Liver (tissue), 9 donors: ENCODE results near the gene UBASH3A. TPM values are rescaled to one million over a fixed set of nuclear protein-coding genes. Genes with fewer than 3 reads are reported as not detected.

Experiments
- DNase-seq: peaks from one replicate; pipeline ENCODE4 v3.0.0-alpha.2; 2017; ENCODE audit warnings: low spot score
- H3K27ac ChIP-seq, 2 donors: one replicate each; pipeline ENCODE4 v1.7.0; 2013; ENCODE audit warnings: inconsistent platforms in 2 of 2, low read length in 2 of 2, control low read depth in 1 of 2, low read depth in 1 of 2, mild to moderate bottlenecking in 1 of 2
- H3K27me3 ChIP-seq, 4 donors: one replicate each; pipeline versions ENCODE4 v1.6.1 to v1.7.0; 2013; ENCODE audit warnings: low read length in 3 of 4, inconsistent platforms in 1 of 4, mild to moderate bottlenecking in 1 of 4, moderate library complexity in 1 of 4; ENCODE audit not compliant: control insufficient read depth in 4 of 4, insufficient read depth in 4 of 4
- H3K36me3 ChIP-seq, 4 donors: one replicate each; pipeline versions ENCODE4 v1.6.1 to v1.7.0; 2013; ENCODE audit warnings: low read length in 3 of 4, mild to moderate bottlenecking in 3 of 4, low read depth in 1 of 4, moderate library complexity in 1 of 4; ENCODE audit not compliant: control insufficient read depth in 4 of 4, insufficient read depth in 3 of 4
- H3K4me1 ChIP-seq, 4 donors: one replicate each; pipeline versions ENCODE4 v1.6.1 to v1.7.0; 2013; ENCODE audit warnings: low read length in 3 of 4, mild to moderate bottlenecking in 3 of 4, moderate library complexity in 1 of 4; ENCODE audit not compliant: control insufficient read depth in 4 of 4, insufficient read depth in 4 of 4
- H3K4me3 ChIP-seq, 3 donors: one replicate each; pipeline versions ENCODE4 v1.6.1 to v1.7.0; 2013; ENCODE audit warnings: low read length in 3 of 3, control low read depth in 1 of 3, low read depth in 1 of 3, mild to moderate bottlenecking in 1 of 3
- H3K9ac ChIP-seq, 2 donors: one replicate each; pipeline ENCODE4 v1.7.0; 2013; ENCODE audit warnings: low read length in 2 of 2, mild to moderate bottlenecking in 2 of 2, moderate library complexity in 2 of 2, control low read depth in 1 of 2, low read depth in 1 of 2
- H3K9me3 ChIP-seq, 4 donors: one replicate each; pipeline versions ENCODE4 v1.6.1 to v1.7.0; 2013; ENCODE audit warnings: low read length in 3 of 4; ENCODE audit not compliant: control insufficient read depth in 4 of 4
- ATF3 ChIP-seq: IDR thresholded peaks from 2 replicates; pipeline ENCODE4 v1.6.1; 2016; ENCODE audit warnings: antibody characterized with exemption
- CTCF ChIP-seq: fragments of 150-350 bp; IDR thresholded peaks from 2 replicates; pipeline ENCODE4 v1.5.1; 2017; ENCODE audit warnings: improper control_type of control experiment, low read depth, low read length; ENCODE audit not compliant: missing input control
- FOXA1 ChIP-seq: IDR thresholded peaks from 2 replicates; pipeline ENCODE4 v1.6.1; 2016; ENCODE audit warnings: antibody characterized with exemption
- GABPA ChIP-seq, 2 donors: IDR thresholded peaks in 1 of 2; conservative IDR thresholded peaks in 1 of 2; 2 replicates each; pipeline ENCODE4 v1.6.1; 2016; ENCODE audit warnings: antibody characterized with exemption in 2 of 2, mild to moderate bottlenecking in 1 of 2, moderate library complexity in 1 of 2
- HNF4G ChIP-seq: IDR thresholded peaks from 2 replicates; pipeline ENCODE4 v1.6.1; 2016; ENCODE audit warnings: antibody characterized with exemption
- JUND ChIP-seq, 2 donors: IDR thresholded peaks; 2 replicates each; pipeline ENCODE4 v1.6.1; 2016; ENCODE audit warnings: antibody characterized with exemption in 2 of 2
- MAX ChIP-seq: IDR thresholded peaks from 2 replicates; pipeline ENCODE4 v1.6.1; 2016; ENCODE audit warnings: antibody characterized with exemption
- NR2F2 ChIP-seq: IDR thresholded peaks from 2 replicates; pipeline ENCODE4 v1.6.1; 2016; ENCODE audit warnings: antibody characterized with exemption
- RAD21 ChIP-seq, 2 donors: IDR thresholded peaks; 2 replicates each; pipeline ENCODE4 v1.6.1; 2016; ENCODE audit warnings: antibody characterized with exemption in 2 of 2, mild to moderate bottlenecking in 2 of 2
- REST ChIP-seq: IDR thresholded peaks from 2 replicates; pipeline ENCODE4 v1.6.1; 2016; ENCODE audit warnings: antibody characterized with exemption, mild to moderate bottlenecking
- RXRA ChIP-seq, 2 donors: IDR thresholded peaks; 2 replicates each; pipeline ENCODE4 v1.6.1; 2017 to 2018; ENCODE audit warnings: antibody characterized with exemption in 2 of 2, mild to moderate bottlenecking in 1 of 2
- SP1 ChIP-seq: IDR thresholded peaks from 2 replicates; pipeline ENCODE4 v1.6.1; 2018; ENCODE audit warnings: antibody characterized with exemption, mild to moderate bottlenecking
- TAF1 ChIP-seq: conservative IDR thresholded peaks from 2 replicates; pipeline ENCODE4 v1.6.1; 2016; ENCODE audit warnings: antibody characterized with exemption, mild to moderate bottlenecking
- YY1 ChIP-seq: IDR thresholded peaks from 2 replicates; pipeline ENCODE4 v1.6.1; 2016; ENCODE audit warnings: antibody characterized with exemption, mild to moderate bottlenecking
- ZBTB33 ChIP-seq: IDR thresholded peaks from 2 replicates; pipeline ENCODE4 v1.6.1; 2016; ENCODE audit warnings: antibody characterized with exemption
- WGBS: extraction: QIAGEN DNeasy Blood & Tissue Kit; methylation state at CpG from one replicate; pipeline ENCODE4 v1.1.7; 2013; 5-methylcytosine and 5-hydroxymethylcytosine counted together
- polyA plus RNA-seq, 2 donors: library from polyadenylated mRNA; stranded (reverse) in 1 of 2; unstranded in 1 of 2; fragments of 200-250 nt in 1 of 2; fragments of >200 nt in 1 of 2; fragmentation: Nextera tagmentation in 1 of 2; extraction: Ambion mirVana in 1 of 2; gene quantifications; one replicate each; pipeline versions ENCODE4 v1.2.1 to v1.2.3, GENCODE V29; 2013 to 2015
- total RNA-seq, 2 donors: library from RNA; depleted of rRNA; stranded (reverse); fragments of >200 nt; gene quantifications; one replicate each; pipeline ENCODE4 v1.2.3, GENCODE V29; 2014
- donor health status: healthy.
- donor health status: healthy.
- donor health status: healthy.
- donor health status: healthy.
- donor health status: healthy.

The UBASH3A gene
- total and polyA plus RNA-seq, 4 donors, result 0.10 to 0.75 (median 0.45) TPM

- 94% methylated on average over 6 of the region's 6 CpGs for WGBS
- Histone ChIP-seq H3K9ac (no peak overlapping the region), H3K36me3 (no peaks in the 10 kb centered on the region), H3K27me3 (peaks cover 0 to 4% (median 0%) of the 10 kb centered on the region in 4 donors), H3K4me1 (peaks cover 0 to 12% (median 10%) of the 10 kb centered on the region in 4 donors), H3K4me3 (no peak overlapping the region), H3K9me3 (no peaks in the 10 kb centered on the region), H3K27ac (no peak overlapping the region)
- TF ChIP-seq FOXA1, result no peak
- TF ChIP-seq REST, result no peak
- no peak for TF ChIP-seq TAF1
- TF ChIP-seq HNF4G, result no peak
- no peak for TF ChIP-seq JUND (IDR thresholded peaks at IDR 0.05)
- TF ChIP-seq CTCF, result no peak
- TF ChIP-seq ATF3, result no peak
- no peak for TF ChIP-seq GABPA (IDR thresholded peaks at IDR 0.05 in 1 of 2, conservative IDR thresholded peaks at IDR 0.05 in 1 of 2)
- no peak for TF ChIP-seq ZBTB33
- TF ChIP-seq SP1, result no peak
- no peak for TF ChIP-seq MAX
- TF ChIP-seq RAD21 (IDR thresholded peaks at IDR 0.05), result no peak
- no peak for TF ChIP-seq RXRA (IDR thresholded peaks at IDR 0.05)
- TF ChIP-seq YY1, result no peak
- DNase-seq, result no peak
Measured at GRCh38 chr21:42387843-42388340, 15.8 kb upstream of the UBASH3A start.

GRCh38 chr21:42388740-42389448 is 14.8 kb upstream of the UBASH3A start:
- H3K4me1 ChIP-seq, result peaks cover 0 to 12% (median 10%) of the 10 kb centered on the region in 4 donors
- WGBS, result 59% methylated on average over 20 of the region's 20 CpGs
- no peak for TF ChIP-seq HNF4G
- TF ChIP-seq RAD21 (IDR thresholded peaks at IDR 0.05), result no peak
- TF ChIP-seq ZBTB33, result no peak
- TF ChIP-seq NR2F2, result peak; percentile 59
- H3K36me3 ChIP-seq, result no peaks in the 10 kb centered on the region
- H3K9me3 ChIP-seq, result no peaks in the 10 kb centered on the region
- H3K27ac ChIP-seq, result no peak overlapping the region
- H3K9ac ChIP-seq, result no peak overlapping the region
- no peak overlapping the region for H3K4me3 ChIP-seq
- DNase-seq, result no peak
- peaks cover 0 to 4% (median 0%) of the 10 kb centered on the region in 4 donors for H3K27me3 ChIP-seq
